Measurements from ENCODE around the gene TNPO3.

- TF ChIP-seq CTCF (IDR thresholded peaks at IDR 0.05) (no peak), POLR2AphosphoS5 (IDR thresholded peaks at IDR 0.05) (no peak), POLR2A (IDR thresholded peaks at IDR 0.05) (no peak)
Observed at GRCh38 chr7:129084801-129085551, 30.1 kb upstream of the TNPO3 start.

Measured in breast epithelium (tissue), 3 donors.